Sigmoid colon (tissue), 4 donors: Measurements from ENCODE around the gene ATP2A2.

ENCODE experiments used
- CTCF ChIP-seq, 4 experiments: fragments of 450-650 bp in 3 of 4; fragments of 200-600 bp in 1 of 4; IDR thresholded peaks; one replicate each; pipeline ENCODE4 v1.5.1; 2016 to 2019; ENCODE audit warnings: antibody characterized with exemption in 4 of 4, mild to moderate bottlenecking in 3 of 4, moderate library complexity in 2 of 4
- POLR2A ChIP-seq, 2 donors: fragments of 450-650 bp; IDR thresholded peaks; one replicate each; pipeline ENCODE4 v1.6.1; 2016; ENCODE audit warnings: antibody characterized with exemption in 2 of 2, mild to moderate bottlenecking in 2 of 2, moderate library complexity in 2 of 2
- POLR2AphosphoS5 ChIP-seq, 4 donors: sonication (generic); formaldehyde crosslinking; IDR thresholded peaks; one replicate each; pipeline ENCODE4 v1.6.1; 2017; ENCODE audit warnings: antibody characterized with exemption in 4 of 4

- TF ChIP-seq CTCF (IDR thresholded peaks at IDR 0.05): no peak
- no peak for TF ChIP-seq POLR2A (IDR thresholded peaks at IDR 0.05)
- TF ChIP-seq POLR2AphosphoS5 (IDR thresholded peaks at IDR 0.05): no peak
Observed at GRCh38 chr12:110333201-110333600, 52.2 kb downstream of the ATP2A2 start.
